SK-N-SH (cell line): ENCODE data around the gene PPTC7. TPM values are rescaled to one million over a fixed set of nuclear protein-coding genes. Genes with fewer than 3 reads are reported as not detected.

ENCODE experiments used
- CTCF ChIA-PET: fragments of 300-600, 350-600 bp; formaldehyde crosslinking; extraction: SDS; loops from one replicate; lab custom pipeline; 2021; lab: Yijun Ruan, JAX
- POLR2A ChIA-PET: fragments of 350-600 bp; sonication (Branson Sonifier 250); formaldehyde crosslinking; extraction: SDS; loops from one replicate; lab custom pipeline; 2020; ENCODE audit warnings: antibody characterized with exemption, inconsistent platforms; lab: Yijun Ruan, JAX
- DNase-seq: peaks from one replicate; pipeline ENCODE4 v3.0.0; 2012
- H2AFZ ChIP-seq: fragments of 200-600 bp; sonication (generic); 2 replicates; pipeline ENCODE4 v1.8.1; 2016; ENCODE audit warnings: antibody characterized with exemption, mild to moderate bottlenecking, low read depth
- H3F3A ChIP-seq: fragments of 200-600 bp; sonication (generic); replicated peaks from 2 replicates; pipeline ENCODE3; 2016; ENCODE audit warnings: antibody characterized with exemption, mild to moderate bottlenecking; ENCODE audit not compliant: insufficient read depth
- H3K27ac ChIP-seq, 2 experiments: fragments of 200-500 bp in 1 of 2; fragments of 200-600 bp in 1 of 2; sonication (Bioruptor generic) in 1 of 2; sonication (generic), shearing (Covaris generic) in 1 of 2; 2 replicates each; pipeline versions ENCODE4 v1.5.1 to v1.6.1; 2014 to 2016; ENCODE audit warnings: low read depth in 2 of 2, inconsistent platforms in 1 of 2, low read length in 1 of 2, mild to moderate bottlenecking in 1 of 2, mixed read lengths in 1 of 2
- H3K27me3 ChIP-seq: fragments of 200-600 bp; sonication (generic), shearing (Covaris generic); 2 replicates; pipeline ENCODE4 v1.6.1; 2016; ENCODE audit warnings: mixed run types; ENCODE audit not compliant: insufficient read depth
- H3K36me3 ChIP-seq, 2 experiments: fragments of 200-500 bp in 1 of 2; fragments of 200-600 bp in 1 of 2; sonication (Bioruptor generic) in 1 of 2; sonication (generic) in 1 of 2; replicated peaks in 1 of 2; 2 replicates each; pipeline versions ENCODE3 to v1.5.1; 2014 to 2016; ENCODE audit warnings: low read length in 1 of 2, mild to moderate bottlenecking in 1 of 2; ENCODE audit not compliant: insufficient read depth in 2 of 2, control insufficient read depth in 1 of 2
- H3K4me1 ChIP-seq, 2 experiments: fragments of 200-500 bp in 1 of 2; fragments of 200-600 bp in 1 of 2; sonication (Bioruptor generic) in 1 of 2; sonication (generic), shearing (Covaris generic) in 1 of 2; 2 replicates each; pipeline versions ENCODE4 v1.5.1 to v1.6.1; 2014 to 2016; ENCODE audit warnings: low read depth in 1 of 2, low read length in 1 of 2, mixed run types in 1 of 2; ENCODE audit not compliant: insufficient read depth in 2 of 2, control insufficient read depth in 1 of 2
- H3K4me2 ChIP-seq: fragments of 200-600 bp; sonication (generic), shearing (Covaris generic); 2 replicates; pipeline ENCODE4 v1.6.1; 2017; ENCODE audit warnings: mixed run types
- H3K4me3 ChIP-seq, 2 experiments: fragments of 200-500 bp in 1 of 2; fragments of 200-600 bp in 1 of 2; sonication (Bioruptor generic) in 1 of 2; sonication (generic), shearing (Covaris generic) in 1 of 2; 2 replicates each; pipeline versions ENCODE4 v1.5.1 to v1.8.1; 2014 to 2016; ENCODE audit warnings: low read depth in 2 of 2, inconsistent platforms in 1 of 2, low read length in 1 of 2, mild to moderate bottlenecking in 1 of 2, mixed read lengths in 1 of 2, moderate library complexity in 1 of 2
- H3K79me2 ChIP-seq: fragments of 200-600 bp; sonication (generic); 2 replicates; pipeline ENCODE4 v1.8.1; 2017; ENCODE audit warnings: mild to moderate bottlenecking; ENCODE audit not compliant: insufficient read depth
- H3K9ac ChIP-seq: fragments of 200-600 bp; sonication (generic); 2 replicates; pipeline ENCODE4 v1.6.1; 2017; ENCODE audit warnings: mixed run types
- H3K9me2 ChIP-seq: fragments of 200-600 bp; sonication (generic); 2 replicates; pipeline ENCODE4 v1.6.1; 2017; ENCODE audit warnings: mixed run types
- H3K9me3 ChIP-seq: fragments of 200-600 bp; sonication (generic); 2 replicates; pipeline ENCODE4 v1.6.1; 2017; ENCODE audit warnings: mixed run types, mild to moderate bottlenecking, moderate library complexity
- H4K20me1 ChIP-seq: fragments of 200-600 bp; sonication (generic); 2 replicates; pipeline ENCODE4 v1.6.1; 2017; ENCODE audit warnings: mild to moderate bottlenecking, mixed run types; ENCODE audit not compliant: insufficient read depth
- ELF1 ChIP-seq: IDR thresholded peaks from 2 replicates; pipeline ENCODE4 v1.4.0; 2012
- EP300 ChIP-seq, 2 experiments: IDR thresholded peaks; 2 replicates each; pipeline versions ENCODE4 v1.4.0 to v1.6.1; 2012; ENCODE audit warnings: borderline replicate concordance in 1 of 2, low read depth in 1 of 2, low read length in 1 of 2
- GATA2 ChIP-seq: sonication (generic); formaldehyde crosslinking; IDR thresholded peaks from 2 replicates; pipeline ENCODE4 v1.5.0; 2020; ENCODE audit warnings: mild to moderate bottlenecking, missing genetic modification reagents
- MAX ChIP-seq: IDR thresholded peaks from 2 replicates; pipeline ENCODE4 v1.4.0; 2012; ENCODE audit warnings: low read depth
- MXI1 ChIP-seq: IDR thresholded peaks from 2 replicates; pipeline ENCODE4 v1.6.1; 2012; ENCODE audit warnings: mild to moderate bottlenecking, low read depth, low read length, improper control_type of control experiment
- NFIC ChIP-seq: IDR thresholded peaks from 2 replicates; pipeline ENCODE4 v1.4.0; 2012; ENCODE audit warnings: borderline replicate concordance
- NRF1 ChIP-seq: IDR thresholded peaks from 2 replicates; pipeline ENCODE4 v1.6.1; 2012; ENCODE audit warnings: low read depth, mild to moderate bottlenecking, low read length
- PBX3 ChIP-seq: IDR thresholded peaks from 2 replicates; pipeline ENCODE4; 2012
- POLR2AphosphoS5 ChIP-seq: IDR thresholded peaks from 2 replicates; pipeline ENCODE4 v1.6.1; 2012; ENCODE audit warnings: low read depth, low read length
- RAD21 ChIP-seq: IDR thresholded peaks from 2 replicates; pipeline ENCODE4 v1.6.1; 2012; ENCODE audit warnings: mild to moderate bottlenecking, low read length
- REST ChIP-seq: IDR thresholded peaks from 2 replicates; pipeline ENCODE4 v1.6.1; 2012; ENCODE audit warnings: mild to moderate bottlenecking, low read depth, low read length, moderate library complexity
- RXRA ChIP-seq: IDR thresholded peaks from 2 replicates; pipeline ENCODE4 v1.4.0; 2012; ENCODE audit warnings: low read depth, mild to moderate bottlenecking, borderline replicate concordance
- SIN3A ChIP-seq: IDR thresholded peaks from 2 replicates; pipeline ENCODE4 v1.6.1; 2012; ENCODE audit warnings: low read depth, mild to moderate bottlenecking, low read length, moderate library complexity, borderline replicate concordance
- TAF1 ChIP-seq: IDR thresholded peaks from 2 replicates; pipeline ENCODE4 v1.6.1; 2012; ENCODE audit warnings: low read depth, mild to moderate bottlenecking, low read length, moderate library complexity, borderline replicate concordance
- YY1 ChIP-seq: IDR thresholded peaks from 2 replicates; pipeline ENCODE4 v1.4.0; 2012; ENCODE audit warnings: low read depth, mild to moderate bottlenecking
- WGBS: methylation state at CpG from one replicate; pipeline ENCODE4 v1.1.6; 2017; ENCODE audit warnings: low lambda C conversion rate; 5-methylcytosine and 5-hydroxymethylcytosine counted together
- polyA plus RNA-seq, 3 experiments: library from polyadenylated mRNA; depleted of rRNA; stranded (reverse); fragments of >200 nt; gene quantifications; 2 replicates each; pipeline ENCODE4 v1.2.3, GENCODE V29; 2012
- TF ChIP-seq, protein P1 (sequence below): IDR thresholded peaks from 2 replicates; pipeline ENCODE4 v1.4.0; 2012; ENCODE audit warnings: low read depth, borderline replicate concordance

PPTC7 gene
- polyA plus RNA-seq, 1 of the 3 experiments (the other 2 are of a cell fraction): 9.6 TPM

- H3K36me3 ChIP-seq: no peaks in the 10 kb centered on the region
- WGBS: 58% methylated on average over 7 of the region's 7 CpGs
- peaks cover 26% of the 10 kb centered on the region for H3K79me2 ChIP-seq
- peaks cover 0 to 3% of the 10 kb centered on the region in 2 experiments; a peak in 2 of 4 replicates for H3K4me1 ChIP-seq
- peak overlapping the region; percentile 27; the same call in 1 of the 2 replicates for H2AFZ ChIP-seq
- no peak overlapping the region for H3K4me2 ChIP-seq
- no peak for DNase-seq
- H4K20me1 ChIP-seq: peaks cover 23% of the 10 kb centered on the region
- TF ChIP-seq REST: no peak
- no peak for TF ChIP-seq PBX3
- TF ChIP-seq RXRA: no peak
- no peak for TF ChIP-seq ELF1
- peak; percentile 58 for TF ChIP-seq MAX
- H3K4me3 ChIP-seq: no peak overlapping the region
- H3K27ac ChIP-seq: peak overlapping the region in 1 of 2 experiments; percentile 17; a peak in 1 of 4 replicates
- no peaks in the 10 kb centered on the region for H3K9me3 ChIP-seq
- CTCF ChIA-PET: interaction anchor here (0.8 to 2.1 kb wide), 7 partner anchors 15 to 242 kb away, joined by 3 to 14 read pairs (median 5); partner anchors contain the start of gene ARPC3
- H3K9me2 ChIP-seq: no peaks in the 10 kb centered on the region
- no peak overlapping the region for H3K9ac ChIP-seq
- H3F3A ChIP-seq: no peaks in the 10 kb centered on the region
- no peaks in the 10 kb centered on the region for H3K27me3 ChIP-seq
- POLR2A ChIA-PET: no interaction called here
These were observed 2.2 kb upstream of the PPTC7 start for GRCh38 chr12:110585231-110585799.

GRCh38 chr12:110582276-110583136 is 612 bp downstream of the PPTC7 start:
- Histone ChIP-seq H3K27me3 (no peaks in the 10 kb centered on the region), H4K20me1 (peaks cover 38% of the 10 kb centered on the region), H3K27ac (peak overlapping the region; percentile 54 to 61), H3K4me1 (peaks cover 3 to 16% of the 10 kb centered on the region in 2 experiments; a peak in 3 of 4 replicates), H3K4me2 (peak overlapping the region; percentile 82), H3F3A (peaks cover 18% of the 10 kb centered on the region)
- TF ChIP-seq EP300 (IDR thresholded peaks at IDR 0.05; ENCODE audit: borderline replicate concordance in 1 of 2, low read depth in 1 of 2, low read length in 1 of 2): peak in 1 of 2 experiments; percentile 21; a peak in 1 of 4 replicates
- no peak for TF ChIP-seq TAF1
- TF ChIP-seq SIN3A: peak; percentile 6; the same call in 1 of the 2 replicates
- 0 out of 2 replicates have a peak, but pooled peaks have one; percentile 15 for TF ChIP-seq NFIC
- no peak for TF ChIP-seq GATA2 (CRISPR knock-in tag)
- no peak for TF ChIP-seq YY1
- TF ChIP-seq POLR2AphosphoS5: no peak
- TF ChIP-seq NRF1: no peak
- no peak for TF ChIP-seq RAD21
- TF ChIP-seq, protein P1, sequence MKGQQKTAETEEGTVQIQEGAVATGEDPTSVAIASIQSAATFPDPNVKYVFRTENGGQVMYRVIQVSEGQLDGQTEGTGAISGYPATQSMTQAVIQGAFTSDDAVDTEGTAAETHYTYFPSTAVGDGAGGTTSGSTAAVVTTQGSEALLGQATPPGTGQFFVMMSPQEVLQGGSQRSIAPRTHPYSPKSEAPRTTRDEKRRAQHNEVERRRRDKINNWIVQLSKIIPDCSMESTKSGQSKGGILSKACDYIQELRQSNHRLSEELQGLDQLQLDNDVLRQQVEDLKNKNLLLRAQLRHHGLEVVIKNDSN: no peak
- TF ChIP-seq MAX: peak; percentile 52; the same call in 1 of the 2 replicates
- no peak; the same call in 1 of the 2 replicates for TF ChIP-seq MXI1
- TF ChIP-seq, all 33 proteins: peak for 4
- H2AFZ ChIP-seq: 0 out of 2 replicates have a peak overlapping the region, but pooled peaks have one; percentile 21
- H3K9me3 ChIP-seq: no peaks in the 10 kb centered on the region
- ChIA-PET CTCF (no interaction called here), POLR2A (no interaction called here)
- H3K79me2 ChIP-seq: peaks cover 54% of the 10 kb centered on the region
- H3K9me2 ChIP-seq: no peaks in the 10 kb centered on the region
- DNase-seq: peak; percentile 84
- peak overlapping the region; percentile 76 to 77 for H3K4me3 ChIP-seq
- H3K36me3 ChIP-seq: no peaks in the 10 kb centered on the region
- peak overlapping the region; percentile 84 for H3K9ac ChIP-seq
- WGBS: 13% methylated on average over 3 of the region's 104 CpGs
